ENCODE measurements around the gene STK39.
"Not testable (repeated sequence)": the region's sequence is repeated elsewhere in the genome, so short reads cannot be mapped to it uniquely, and the experiment has no call there.

The STK39 gene

DNA sequence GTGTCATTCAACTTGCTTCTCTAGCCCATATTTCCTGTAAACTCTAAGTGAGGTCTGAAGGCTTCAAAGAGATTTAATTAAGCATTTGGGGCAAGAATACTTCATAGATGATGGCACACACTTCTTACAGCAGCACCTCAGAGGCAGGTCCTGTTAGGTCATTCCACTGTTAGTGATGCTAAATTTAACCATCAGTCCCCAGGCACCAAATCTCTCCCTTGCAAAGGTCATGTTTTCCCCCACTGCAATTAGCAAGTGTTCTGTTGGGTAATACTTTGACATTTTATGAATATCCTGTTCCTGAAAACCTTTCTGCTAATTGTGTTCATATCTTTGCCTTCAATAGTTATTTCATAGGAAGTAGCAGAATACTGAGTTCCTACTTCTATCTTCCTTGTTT lies 117.0 kb downstream of the STK39 start:
- no peak for DNase-seq

DNA sequence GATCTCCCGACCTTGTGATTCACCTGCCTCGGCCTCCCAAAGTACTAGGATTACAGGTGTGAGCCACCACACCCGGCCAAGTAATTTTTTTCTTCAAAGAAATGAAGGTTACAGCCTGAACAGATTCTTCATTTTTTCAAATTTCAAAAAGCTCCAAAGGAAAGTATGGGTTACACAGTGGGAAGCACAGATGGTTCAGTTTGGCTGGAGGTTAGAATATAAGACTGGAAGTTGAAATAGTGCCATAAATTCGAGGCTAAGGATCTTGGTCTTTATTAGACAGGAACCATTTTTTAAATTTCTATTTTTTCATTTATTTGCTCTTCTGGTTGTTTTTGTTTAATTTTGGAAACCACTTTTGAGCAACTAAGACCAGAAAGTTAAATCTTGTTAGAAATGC lies 120.0 kb downstream of the STK39 start:
- no peak for DNase-seq

DNA sequence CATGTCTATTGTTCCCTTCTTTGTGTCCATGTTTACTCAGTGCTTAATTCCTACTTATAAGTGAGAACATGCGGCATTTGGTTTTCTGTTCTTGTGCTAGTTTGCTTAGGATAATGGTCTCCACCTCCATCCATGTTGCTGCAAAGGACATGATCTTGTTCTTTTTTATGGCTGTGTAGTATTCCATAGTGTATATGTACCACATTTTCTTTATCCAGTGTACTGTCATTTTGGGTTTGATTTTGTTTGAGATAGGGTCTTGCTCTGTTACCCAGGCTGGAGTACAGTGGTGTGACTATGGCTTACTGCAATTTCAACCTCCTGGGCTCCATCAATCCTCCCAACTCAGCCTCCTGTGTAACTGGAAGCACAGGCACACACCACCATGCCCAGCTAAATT lies 125.2 kb downstream of the STK39 start:
- not testable (repeated sequence) for DNase-seq

DNA sequence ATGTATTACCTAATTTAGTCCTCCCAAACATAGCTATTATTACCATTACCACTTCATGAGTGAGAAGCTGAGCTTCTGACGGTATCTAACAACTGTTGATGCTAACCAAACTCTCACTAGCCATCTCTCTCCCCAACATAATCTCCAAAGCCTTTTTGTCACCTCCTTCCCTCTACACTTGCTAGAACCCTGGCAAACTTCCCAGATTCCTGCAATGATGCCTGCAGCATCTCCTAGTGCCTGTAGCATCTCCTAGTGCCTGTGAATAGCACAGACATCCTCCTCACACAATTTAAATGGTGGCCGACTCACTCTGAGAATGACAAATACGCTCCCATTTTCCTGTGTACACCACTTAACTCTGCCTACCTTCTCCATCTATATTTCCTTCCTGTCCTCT lies 126.7 kb downstream of the STK39 start:
- peak; percentile 6 for DNase-seq

DNA sequence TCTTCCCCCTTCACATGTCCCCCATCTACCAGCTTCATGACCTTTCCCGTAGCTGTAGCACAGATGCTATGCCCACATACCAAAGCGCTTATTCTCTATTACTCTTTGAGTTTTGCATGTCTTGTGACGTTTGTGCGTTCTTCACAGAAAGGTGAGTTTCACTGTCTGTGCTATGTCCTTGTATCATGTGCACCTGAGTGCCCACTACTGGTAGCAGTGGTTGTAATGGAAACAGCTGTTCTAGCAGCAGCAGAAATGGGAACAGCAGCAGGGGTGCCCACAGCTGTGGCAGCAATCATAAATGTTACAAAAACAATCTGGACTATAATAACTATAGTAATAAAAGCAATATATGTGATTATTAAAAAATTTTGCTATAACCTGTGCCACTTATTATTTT lies 127.1 kb downstream of the STK39 start:
- DNase-seq: no peak

DNA sequence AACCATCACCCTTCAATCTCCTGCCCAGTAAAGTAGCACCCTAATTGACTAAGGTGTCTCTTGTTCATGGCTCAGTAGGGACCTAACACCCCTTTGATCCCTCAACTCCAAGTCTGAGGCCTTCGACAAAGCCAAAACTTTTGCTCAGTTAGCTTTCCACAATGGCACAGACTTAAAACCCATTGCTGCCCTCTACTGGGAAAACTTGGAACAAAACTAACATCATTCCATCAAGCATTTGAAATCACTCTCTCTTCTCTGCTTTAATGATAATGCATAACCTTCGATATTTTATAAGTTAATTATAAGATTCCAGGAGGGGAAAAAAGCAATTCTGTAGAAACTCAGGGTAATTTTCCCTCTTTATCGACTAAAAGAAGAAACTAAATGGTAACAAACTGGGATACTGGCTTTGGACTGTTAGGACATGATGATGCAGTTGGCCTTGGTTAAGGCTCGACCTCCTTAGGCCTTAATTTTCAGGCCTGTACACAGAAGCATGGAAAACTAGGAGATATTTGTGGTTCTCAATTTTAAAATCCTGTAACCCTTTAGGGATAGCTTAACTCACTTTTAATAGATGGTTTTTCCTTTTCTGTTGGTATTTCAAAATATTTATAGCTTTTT lies 127.8 kb downstream of the STK39 start:
- peak; percentile 23 for DNase-seq

DNA sequence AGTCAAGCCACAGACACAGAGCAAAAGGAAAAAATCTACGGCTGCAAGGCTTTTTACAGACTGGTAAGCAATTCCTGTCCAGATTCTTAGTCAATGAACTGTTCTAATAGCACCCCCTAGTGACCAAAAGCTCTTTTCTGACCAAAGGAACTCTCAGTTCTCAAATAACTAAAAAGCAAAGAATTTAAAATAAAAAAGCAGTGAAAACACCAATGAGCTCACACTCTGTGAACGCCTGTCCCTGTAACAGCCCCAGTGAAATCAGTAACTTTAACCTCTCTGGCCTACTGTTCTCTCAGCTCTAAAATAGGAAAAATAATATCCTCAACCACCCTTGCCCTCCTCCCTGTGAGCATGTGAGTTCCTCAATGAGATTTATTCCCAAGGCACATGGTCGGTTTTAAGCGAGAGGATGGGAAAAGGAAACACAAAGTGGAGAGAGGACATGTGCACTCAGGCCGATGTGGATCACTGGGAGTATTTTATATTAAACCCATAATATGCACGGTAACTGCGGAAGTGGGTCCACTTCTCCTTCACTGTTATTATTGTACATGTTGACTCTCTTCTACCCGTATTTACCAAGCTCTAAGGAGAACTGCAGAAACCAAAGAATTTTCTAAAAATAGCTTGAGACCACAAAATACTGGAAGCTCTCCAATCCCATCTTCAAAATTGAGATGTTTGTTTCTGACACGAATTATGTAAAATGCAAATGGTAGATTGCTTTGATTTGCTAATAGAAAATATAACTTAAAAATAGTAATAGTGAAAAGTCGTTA lies 128.5 kb downstream of the STK39 start:
- DNase-seq: peak; percentile 28

DNA sequence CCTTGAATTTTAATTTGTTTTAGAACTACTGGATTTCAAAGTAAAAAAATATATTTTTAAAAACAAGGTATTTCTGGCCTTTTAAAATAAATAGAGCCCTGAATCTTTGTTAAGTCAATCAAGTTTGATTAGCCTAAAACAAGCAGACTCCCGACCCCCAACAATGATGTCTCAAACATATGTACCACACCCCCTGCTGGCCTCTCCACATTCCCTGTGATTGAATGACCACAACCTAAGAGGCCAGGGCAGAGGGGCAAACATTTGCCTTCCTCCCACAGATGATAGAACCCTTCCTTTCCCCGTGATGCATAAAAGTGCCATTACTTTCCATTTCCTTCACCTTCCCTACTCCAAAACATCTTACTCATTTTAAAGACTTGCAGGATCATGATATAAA lies 130.9 kb downstream of the STK39 start:
- DNase-seq: no peak

DNA sequence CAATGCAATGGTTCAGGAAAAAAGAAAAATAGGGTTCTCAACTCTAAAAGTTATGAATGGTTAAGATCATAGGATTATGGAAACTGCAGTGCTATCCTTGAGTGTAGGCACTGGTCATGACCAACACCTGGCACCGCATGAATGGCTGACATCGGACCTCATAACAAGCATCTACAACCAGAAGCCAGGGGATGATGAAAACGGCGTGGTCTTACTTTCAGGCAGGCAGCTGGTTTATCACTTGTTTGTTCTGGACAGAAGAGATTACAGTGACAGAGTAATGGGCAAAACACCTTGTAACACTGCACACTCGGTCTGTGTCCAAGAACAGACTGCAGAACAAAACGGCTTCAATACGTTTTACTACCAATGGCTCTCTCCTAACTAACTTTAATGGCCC lies 132.8 kb downstream of the STK39 start:
- DNase-seq: no peak

DNA sequence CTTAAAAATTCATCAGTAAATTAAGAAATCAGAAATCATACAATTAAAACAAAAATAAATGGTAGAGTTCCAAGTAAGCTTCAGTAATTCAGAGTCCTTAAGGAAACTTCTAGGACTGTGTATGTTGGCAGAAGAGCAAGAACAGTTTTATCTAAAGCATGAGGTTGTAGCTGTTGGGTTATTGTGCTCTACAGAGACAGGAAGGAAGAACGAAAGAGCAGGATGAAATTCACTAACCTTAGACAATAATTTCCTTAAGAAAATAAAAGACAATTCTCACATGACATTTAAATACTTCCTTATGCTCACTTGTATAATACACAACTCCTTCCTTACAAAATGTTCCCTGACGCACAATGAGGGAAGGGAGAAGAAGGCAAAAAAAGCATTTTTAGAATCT lies 133.4 kb downstream of the STK39 start:
- no peak for DNase-seq

DNA sequence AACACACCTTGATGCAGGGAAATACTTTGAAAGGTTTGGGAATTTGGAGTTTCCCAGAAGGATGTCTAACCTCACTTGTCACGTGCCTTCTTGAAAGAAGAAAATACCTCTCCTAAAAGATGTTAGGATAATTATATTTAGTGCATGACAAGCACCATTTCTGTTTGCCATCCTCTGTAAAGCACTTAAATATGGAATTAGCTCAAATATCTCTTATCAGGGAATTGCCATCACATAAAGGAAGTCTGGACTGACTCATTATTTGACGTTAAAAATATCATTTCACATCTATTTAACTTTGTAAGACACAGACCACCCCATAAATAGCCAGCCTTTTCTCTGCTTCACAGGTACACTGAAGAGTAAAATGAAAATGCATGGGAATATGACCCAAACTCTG lies 140.1 kb downstream of the STK39 start:
- no peak for DNase-seq

DNA sequence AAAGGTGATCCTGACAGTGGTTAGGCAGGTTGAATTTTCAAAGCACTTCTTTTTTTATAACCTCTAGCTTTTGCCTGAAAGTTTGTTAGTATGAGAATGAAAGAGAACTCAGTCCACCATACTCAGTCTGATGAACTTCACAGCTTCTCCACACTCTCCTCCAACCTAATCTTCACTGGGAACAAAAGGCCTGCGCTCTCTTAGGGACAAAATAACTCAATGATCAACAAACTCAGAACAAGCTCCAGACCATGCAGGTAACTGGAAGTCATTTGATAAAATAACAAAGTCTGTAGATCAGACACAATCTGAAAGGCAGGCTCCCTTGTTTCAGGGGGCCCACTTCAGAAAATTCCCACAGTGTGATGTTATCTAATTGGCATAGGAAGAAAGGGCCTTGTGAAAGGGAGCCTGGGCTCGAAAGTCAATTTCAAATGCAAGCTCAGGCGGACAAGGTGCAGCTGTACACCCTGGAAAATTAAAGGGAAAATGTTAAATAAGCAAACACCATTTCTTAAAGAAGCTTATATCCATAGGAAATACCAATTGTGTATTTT lies 142.2 kb downstream of the STK39 start:
- DNase-seq: no peak

DNA sequence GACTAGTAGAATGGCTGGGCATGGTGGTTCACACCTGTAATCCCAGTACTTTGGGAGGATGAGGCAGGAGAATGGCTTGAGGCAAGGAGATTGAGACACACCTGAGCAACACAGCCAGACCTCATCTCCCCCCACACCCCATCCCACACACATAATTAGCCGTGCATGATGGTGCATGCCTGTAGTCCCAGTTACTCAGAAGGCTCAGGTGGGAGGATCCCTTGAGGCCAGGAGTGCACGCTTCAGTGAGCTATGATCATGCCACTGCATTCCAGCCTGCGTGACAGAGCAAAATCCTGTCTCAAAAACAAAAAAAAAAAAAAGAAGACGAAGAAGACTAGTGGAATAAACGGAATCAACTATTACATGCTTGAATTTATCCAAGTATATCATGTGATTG lies 150.0 kb downstream of the STK39 start:
- DNase-seq: no peak

DNA sequence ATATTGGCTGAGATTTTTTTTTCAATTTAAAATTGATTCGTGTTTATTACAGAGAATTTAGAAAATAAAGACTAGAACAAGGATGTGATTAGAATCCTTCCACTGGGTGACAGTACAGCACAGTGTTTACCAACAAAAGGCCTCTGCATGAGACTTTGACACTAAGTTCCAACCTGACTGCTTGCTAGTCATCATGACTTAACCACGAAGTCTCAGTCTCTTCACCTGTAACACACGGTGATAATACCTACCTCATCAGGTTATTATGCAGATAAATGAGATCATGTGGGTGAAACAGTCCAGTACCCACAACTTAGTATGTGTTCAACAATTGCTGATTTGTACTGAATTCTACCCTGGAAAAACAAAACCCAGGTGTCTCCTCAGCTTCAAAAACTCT lies 151.2 kb downstream of the STK39 start:
- no peak for DNase-seq

DNA sequence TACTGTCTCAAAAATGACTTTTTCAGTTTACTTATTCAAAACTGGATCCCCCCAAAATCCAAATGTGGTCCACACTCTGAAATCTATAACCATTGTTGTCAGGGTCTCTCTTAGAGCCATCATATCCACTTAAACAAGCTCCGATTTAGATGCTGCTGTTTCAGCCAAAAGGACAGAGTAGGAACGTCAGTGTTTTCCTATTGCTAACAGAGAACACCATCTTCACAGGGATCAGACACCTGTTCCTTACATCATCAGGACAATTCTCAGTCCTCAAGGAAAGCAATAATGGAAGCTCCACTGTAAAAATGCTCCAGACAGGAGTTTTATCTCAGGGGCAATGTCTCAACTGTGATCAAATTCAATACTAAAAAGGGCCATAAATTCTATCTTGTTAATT lies 155.4 kb downstream of the STK39 start:
- no peak for DNase-seq

DNA sequence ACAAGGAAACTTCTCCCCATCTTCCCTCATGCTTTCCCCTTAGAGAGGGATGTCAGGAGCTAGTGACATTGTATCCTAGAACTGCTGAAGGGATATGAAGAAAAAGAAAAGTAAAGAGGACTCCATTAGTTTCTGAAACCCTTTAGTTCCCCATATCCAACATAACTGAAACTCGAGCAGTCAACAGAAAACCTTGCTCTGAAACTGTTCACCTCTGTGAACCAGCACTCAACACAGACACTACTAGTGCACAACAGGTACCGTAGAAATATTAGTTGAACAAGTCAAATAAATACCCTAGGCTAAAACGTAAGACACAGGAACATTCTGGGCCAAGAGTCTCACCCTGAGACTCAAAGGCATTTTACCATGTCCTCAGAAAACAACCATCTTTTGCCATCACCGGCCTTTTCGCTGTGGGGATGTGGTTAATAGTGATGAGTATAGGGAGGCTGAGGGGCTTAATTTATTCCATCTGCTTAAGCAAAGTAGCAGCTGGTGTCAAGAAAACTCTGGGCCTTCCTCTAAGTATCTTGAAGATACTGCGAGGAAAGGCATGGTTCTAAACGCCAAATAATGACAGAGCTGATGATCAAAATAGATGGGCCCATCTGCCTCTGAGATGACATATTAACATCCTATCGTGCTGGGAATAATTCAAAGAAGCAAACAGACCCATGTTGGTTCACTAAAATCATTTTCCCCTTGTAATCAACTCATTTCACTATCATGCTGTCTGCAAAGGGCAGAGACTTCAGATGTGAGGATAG lies 156.8 kb downstream of the STK39 start:
- no peak for DNase-seq

DNA sequence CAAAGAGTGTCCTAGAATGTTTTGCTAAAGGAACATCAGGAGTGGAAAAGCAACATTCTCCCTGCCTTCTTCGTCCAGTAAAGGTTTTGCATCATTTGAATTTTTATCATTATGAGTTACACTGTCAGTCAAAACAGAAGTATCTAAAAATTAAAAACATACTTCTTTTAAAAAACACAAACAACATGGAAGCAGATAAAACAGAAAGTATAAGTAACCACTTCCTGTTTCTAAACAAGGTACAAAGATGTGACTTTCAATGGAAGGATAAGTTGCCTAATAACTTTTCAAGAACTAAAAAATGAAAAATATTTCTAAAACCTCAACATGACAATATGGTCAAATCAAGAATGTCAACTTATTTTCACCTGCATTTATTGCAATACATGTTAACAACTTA lies 158.2 kb downstream of the STK39 start:
- DNase-seq: no peak

DNA sequence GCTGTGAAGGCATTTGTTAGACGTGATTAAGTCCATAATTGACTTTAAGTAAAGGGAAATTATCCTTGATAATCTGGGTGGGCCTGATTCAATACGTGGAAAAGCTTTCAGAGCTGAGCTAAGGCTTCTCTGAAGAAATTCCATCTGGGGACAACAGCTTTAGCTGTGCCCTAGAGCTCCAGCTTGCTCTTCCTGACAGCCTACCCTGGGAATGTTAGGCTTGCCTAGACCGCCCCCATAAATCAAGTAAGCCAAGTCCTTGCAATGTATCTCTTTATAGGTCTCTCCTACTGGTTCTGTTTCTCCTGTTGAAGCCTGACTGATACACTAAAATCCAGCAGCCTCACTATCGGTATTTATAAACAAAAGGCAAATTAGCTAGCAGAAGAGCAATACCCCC lies 160.0 kb downstream of the STK39 start:
- no peak for DNase-seq

DNA sequence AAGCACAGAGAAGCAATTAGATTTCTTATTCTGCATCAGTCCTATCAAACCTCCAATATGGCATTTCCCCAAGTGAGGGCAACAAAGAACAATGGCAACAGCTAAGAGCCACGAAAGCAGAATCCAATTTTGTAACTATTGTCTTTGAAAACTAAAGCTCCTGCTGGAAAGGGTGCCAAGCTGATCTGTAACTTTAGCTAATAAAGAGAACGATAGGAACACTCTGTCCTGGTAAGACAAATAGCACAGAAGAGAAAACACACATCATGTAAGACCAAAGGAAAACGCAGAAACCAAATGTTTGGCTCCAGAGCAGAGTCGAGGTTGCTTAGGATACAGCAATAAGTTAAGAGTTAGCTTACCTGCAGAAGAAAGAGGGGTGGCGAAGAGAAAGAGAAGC lies 160.5 kb downstream of the STK39 start:
- no peak for DNase-seq

DNA sequence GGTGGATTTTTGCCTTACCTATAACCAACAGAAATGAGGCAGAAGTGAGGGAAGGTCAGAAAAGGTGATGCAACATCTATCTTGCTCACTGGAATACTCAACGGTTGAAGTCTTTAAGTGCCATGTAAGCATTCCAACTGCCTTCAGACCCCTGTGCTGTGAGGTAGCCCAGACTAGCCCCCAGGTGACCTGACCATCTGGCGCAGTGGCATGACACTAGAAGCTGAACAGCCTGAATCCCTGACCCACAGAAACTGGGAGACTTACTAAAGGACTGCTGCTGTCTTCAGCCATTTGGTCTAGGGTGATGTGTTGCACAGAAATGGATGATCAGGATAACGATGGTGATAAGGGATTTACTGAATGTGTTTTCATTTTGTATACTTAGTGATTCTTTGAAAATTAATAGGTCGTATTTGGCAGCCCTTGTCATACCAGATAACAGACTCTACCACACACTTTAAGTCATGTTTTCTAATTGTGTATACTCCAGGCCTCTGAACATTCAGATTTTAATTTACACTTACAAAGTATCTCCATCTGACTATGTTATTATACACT lies 161.5 kb downstream of the STK39 start:
- no peak for DNase-seq

DNA sequence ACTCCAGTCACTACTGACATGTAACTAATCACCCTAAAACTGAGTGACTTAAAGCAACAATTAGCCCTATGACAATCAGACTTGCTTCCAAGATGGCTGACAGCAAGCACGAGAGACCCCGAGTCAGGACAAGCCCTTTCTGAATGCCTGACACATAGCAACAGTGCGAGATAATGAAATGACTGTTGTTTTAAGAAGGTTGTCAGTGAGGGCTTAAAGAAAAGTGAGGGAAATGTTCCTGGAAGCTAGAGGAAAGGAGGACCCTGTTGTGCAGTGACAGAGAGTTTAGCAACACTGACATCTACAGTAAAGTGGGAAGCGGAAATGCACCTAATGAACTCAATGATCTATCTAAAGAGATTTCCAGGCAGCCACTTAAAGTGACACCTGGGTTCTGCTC lies 163.1 kb downstream of the STK39 start:
- no peak for DNase-seq

DNA sequence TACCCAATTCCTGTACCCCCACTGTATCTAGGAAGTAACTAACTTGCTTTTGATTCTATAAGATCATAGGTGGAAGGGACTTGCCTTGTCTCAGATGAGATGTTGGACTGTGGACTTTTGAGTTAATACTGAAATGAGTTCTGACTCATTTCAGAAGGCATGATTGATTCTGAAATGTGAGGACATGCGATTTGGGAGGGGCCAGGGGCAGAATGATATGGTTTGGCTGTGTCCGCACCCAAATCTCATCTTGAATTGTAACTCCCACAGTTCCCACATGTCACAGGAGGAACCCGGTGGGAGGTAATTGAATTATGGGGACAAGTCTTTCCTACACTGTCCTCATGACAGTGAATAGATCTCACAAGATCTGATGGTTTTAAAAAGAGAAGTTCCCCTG lies 165.9 kb downstream of the STK39 start:
- DNase-seq: not testable (repeated sequence)

DNA sequence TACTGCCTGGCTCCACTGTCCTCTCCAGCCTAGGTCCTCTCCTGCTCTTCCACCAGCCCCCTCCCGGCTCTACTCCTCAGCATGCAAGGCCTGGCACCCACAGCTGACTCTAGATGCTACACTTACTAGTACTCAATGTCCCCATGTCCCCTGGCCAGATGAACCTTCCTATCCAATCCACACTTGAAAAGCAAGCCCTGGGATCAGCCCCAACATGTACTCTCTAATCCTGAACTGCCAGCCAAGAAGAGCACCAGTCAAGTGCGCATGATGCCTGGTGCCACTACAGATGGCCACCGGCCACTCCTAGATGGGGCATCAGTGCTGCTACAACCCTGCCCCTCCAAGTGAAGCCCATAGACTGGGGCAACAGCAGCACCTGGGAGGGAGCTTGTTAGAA lies 168.2 kb downstream of the STK39 start:
- no peak for DNase-seq

DNA sequence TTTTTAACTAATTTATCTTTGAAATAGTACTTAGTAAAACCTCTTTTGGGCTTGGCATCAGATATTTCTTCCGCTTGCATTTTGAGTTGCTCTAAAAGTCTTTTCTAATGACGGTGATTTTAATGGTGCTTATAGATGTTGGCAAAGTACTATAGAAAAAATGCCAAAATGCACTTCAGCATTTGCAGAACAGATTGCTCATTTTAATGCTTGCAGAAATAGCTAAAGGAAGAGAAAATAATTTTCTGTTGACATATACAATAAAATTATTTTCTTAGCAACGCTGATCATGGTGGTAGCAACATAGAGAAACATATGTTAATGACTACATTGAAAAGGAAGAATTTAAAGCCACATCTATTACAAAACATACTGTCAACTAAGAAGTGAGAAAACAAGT lies 170.7 kb downstream of the STK39 start:
- no peak for DNase-seq

All from NCI-H226 (cell line).